ENCODE results near the gene VAMP2. TPM values are rescaled to one million over a fixed set of nuclear protein-coding genes. Genes with fewer than 3 reads are reported as not detected.

VAMP2 gene
- total RNA-seq, 2 experiments from 2014 or later = 26.3 to 26.6 TPM

DNA sequence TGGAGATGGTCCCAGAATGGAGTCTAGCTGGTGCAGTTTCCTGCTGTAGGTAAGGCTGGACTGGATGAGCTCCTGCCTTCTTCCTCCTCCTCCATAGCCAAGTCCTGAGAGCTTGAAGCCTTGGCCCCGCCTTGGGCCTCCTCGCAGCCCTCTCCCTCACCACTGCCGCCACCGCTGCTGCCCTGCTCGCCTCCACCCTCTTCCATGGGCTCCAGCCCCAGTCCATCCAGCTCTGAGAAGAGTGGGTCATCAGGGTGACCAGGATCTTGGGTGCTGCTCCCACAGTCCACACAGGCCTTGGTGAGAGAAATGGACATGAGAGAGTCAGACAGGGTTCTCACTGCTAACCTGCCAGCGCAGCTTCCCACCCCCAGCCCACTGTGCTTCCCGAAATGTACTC is 21.7 kb downstream of the VAMP2 start:
- CTCF ChIA-PET = interaction anchor here (0.8 to 1.2 kb wide), 3 partner anchors 9 to 67 kb away, joined by 3 read pairs; no protein-coding TSS in a partner anchor
- POLR2A ChIA-PET = interaction anchor here (1.4 kb wide), 1 partner anchor 12 kb away, joined by 4 read pairs; no protein-coding TSS in a partner anchor

DNA sequence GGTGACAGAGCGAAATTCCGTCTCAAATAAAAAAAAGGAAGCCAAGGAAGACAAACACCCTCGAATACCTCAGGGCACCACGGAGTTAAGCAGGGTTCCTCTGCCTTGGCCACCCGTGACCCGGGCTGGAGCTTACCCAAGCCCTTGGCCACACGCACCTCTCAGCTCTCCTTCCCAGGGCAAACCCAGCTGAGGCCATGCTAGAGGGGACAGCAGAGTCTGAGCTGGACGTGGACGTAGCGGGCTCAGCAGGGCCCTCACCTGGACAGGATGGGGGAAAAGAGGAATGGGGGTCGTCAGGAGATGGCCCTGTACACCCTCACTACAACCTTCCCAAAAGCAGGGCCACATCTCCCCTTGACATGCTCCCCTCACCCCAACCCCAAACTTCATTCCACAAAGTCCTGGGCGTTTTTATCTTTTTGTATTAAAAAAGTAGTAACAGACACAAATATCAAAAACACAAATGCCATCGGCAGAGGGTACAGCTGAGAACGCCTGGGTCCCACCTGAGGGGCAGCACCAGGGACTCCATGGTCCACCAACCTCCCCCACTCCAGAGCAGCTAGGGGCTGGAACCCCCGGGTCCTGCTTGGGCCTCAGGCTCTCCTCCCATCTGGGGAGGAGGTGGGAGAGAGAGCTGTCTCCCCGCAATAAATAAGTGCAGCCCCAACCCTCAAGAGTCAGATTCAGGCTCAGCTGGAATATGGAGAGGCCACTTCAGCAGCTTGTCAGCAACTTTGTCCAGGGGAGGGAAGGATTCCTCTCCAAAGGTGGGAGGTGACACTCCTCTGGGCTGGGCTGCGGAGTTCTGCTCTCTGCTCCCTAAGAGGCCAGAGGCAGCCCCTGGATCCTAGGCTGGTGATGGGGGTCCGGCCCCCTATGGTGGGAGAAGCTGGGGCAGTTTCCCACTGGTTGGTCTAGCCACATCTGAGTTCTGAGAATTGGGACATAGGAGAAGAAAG is 22.4 kb downstream of the VAMP2 start:
- ChIA-PET POLR2A (interaction anchor here (1.1 to 1.4 kb wide), 5 partner anchors 8 to 108 kb away, joined by 3 to 7 read pairs (median 4); partner anchors contain the start of genes CTC1 and PER1), CTCF (interaction anchor here (0.8 to 4.2 kb wide), 10 partner anchors 10 to 225 kb away, joined by 3 to 39 read pairs (median 10); partner anchors contain the start of genes ALOXE3, HES7, PER1 and RNF227)

DNA sequence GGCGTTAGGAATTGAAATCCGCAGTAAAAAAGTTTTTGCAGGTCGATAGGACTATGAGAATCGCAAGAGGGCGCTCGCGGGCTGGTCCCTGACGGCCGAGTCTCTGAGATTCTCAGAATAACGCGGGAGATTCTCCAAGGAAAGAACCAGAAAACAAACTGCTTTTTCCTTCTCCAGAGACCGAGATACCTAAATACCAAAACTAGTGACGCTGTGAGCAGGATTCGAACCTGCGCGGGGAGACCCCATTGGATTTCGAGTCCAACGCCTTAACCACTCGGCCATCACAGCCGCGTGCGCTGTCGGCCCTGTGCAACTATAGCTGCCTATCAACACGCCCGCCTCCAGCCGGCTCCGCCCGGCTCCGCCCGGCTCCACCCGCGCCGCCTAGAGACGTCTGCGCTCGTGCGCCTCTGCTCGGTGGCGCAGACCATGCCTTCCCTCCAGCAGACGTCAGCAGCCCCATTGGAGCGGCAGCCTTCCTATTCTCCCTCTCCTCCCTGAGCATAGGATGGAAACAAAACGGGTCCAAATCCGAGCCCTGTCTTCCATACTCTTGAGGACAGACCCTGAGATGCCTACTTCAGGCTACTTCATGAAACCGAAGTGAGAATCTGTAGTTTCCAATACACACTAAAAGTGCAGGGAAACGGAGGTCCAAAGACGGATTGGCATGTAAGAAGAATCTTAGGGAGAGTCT is 23.9 kb downstream of the VAMP2 start:
- ChIA-PET CTCF (interaction anchor here (0.7 to 4.2 kb wide), 18 partner anchors 9 to 803 kb away, joined by 3 to 39 read pairs (median 6); partner anchors contain the start of genes ACAP1, ALOXE3, BORCS6 and CTC1), POLR2A (interaction anchor here (0.5 to 1.5 kb wide), 9 partner anchors 9 to 109 kb away, joined by 3 to 12 read pairs (median 5); partner anchors contain the start of genes CTC1 and PER1)

DNA sequence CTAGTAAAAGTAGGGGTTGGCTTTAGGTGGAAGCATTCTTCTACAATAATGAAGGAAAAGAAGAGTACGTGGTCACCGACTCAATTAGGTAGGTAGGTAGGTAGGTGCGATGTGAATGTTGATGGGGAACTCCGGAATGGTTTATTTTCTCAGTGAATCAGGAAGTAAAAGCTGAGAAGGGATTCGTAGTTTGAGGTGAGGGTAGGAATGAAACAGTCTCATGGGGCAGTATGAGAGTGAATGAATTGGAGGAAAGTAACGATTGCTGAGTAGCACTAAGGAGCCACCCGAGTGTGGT is 24.4 kb downstream of the VAMP2 start:
- POLR2A ChIA-PET = interaction anchor here (0.6 to 1.5 kb wide), 6 partner anchors 9 to 85 kb away, joined by 3 to 12 read pairs (median 4); no protein-coding TSS in a partner anchor
- CTCF ChIA-PET = interaction anchor here (1.0 to 4.2 kb wide), 17 partner anchors 11 to 802 kb away, joined by 3 to 39 read pairs (median 6); partner anchors contain the start of genes ACAP1, ALOXE3, BORCS6 and CTC1

- CTCF ChIA-PET = interaction anchor here (0.9 to 4.2 kb wide), 16 partner anchors 9 to 802 kb away, joined by 3 to 39 read pairs (median 7); partner anchors contain the start of genes ACAP1, ALOXE3, HES7 and PER1
These were observed 24.9 kb downstream of the VAMP2 start for GRCh38 chr17:8137645-8138373.

DNA sequence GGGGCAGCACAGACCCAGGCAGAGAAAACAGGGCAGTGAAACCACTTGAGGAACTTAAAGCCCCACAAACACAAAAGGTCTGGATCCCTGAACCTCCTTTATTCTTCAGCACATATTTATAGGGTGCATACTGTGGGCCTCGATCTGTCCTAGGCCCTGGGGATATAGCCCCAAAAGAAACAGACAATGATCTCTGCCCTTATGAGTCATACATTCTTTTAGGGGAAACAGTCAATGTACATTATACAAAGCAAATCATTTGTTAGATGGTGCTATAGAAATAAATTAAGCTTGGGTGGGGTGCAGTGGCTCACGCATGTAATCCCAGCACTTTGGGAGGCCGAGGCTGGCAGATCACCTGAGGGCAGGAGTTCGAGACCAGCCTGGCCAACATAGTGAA is 28.8 kb downstream of the VAMP2 start:
- ChIA-PET POLR2A (no interaction called here), CTCF (interaction anchor here (0.7 to 1.1 kb wide), 4 partner anchors 13 to 40 kb away, joined by 3 to 4 read pairs (median 3); no protein-coding TSS in a partner anchor)

More at GRCh38 chr17:8137645-8138373, 24.9 kb downstream of the VAMP2 start:
- POLR2A ChIA-PET = interaction anchor here (0.6 to 1.5 kb wide), 7 partner anchors 9 to 110 kb away, joined by 3 to 12 read pairs (median 5); partner anchors contain the start of gene CTC1

GRCh38 chr17:8133399-8133798 is 29.3 kb downstream of the VAMP2 start:
- POLR2A ChIA-PET = no interaction called here
- CTCF ChIA-PET = interaction anchor here (0.7 to 1.5 kb wide), 3 partner anchors 17 to 54 kb away, joined by 3 to 5 read pairs (median 4); no protein-coding TSS in a partner anchor

GRCh38 chr17:8131844-8132441 is 30.8 kb downstream of the VAMP2 start:
- CTCF ChIA-PET = interaction anchor here (0.7 to 1.5 kb wide), 3 partner anchors 12 to 169 kb away, joined by 3 to 5 read pairs (median 4); no protein-coding TSS in a partner anchor
- POLR2A ChIA-PET = interaction anchor here (0.6 kb wide), 1 partner anchor 67 kb away, joined by 6 read pairs; no protein-coding TSS in a partner anchor

GRCh38 chr17:8128125-8128784 is 34.5 kb downstream of the VAMP2 start:
- CTCF ChIA-PET = interaction anchor here (1.4 kb wide), 1 partner anchor 9 kb away, joined by 3 read pairs; no protein-coding TSS in a partner anchor

DNA sequence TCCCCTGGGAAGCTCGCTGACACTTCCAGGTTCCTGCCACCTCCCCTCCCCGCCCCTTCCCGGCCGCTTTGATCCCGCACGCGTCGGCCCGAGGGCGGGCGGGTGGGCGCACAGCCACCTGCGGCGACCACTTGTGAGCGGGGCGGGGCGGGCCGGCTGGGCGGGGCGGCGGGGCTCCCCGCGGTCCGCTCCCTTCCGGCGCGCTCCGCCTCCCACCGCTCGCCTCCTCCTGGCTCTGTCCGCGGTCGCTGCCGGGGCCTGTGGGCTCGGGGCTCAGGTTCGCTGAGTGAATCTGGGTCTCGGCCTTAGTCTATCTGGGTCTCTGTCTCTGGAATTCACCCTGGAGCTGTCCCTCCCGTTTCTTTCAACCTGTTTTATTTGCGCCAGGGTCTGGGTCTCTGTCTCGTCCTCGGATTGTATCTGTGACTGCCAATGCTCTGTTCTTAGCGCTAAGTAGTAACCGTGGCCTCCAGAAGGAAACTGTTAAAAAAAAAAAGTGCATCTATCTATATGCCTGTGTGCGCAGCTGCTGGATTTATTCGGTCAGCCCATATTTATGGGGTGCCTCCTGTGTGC is 36.2 kb downstream of the VAMP2 start:
- ChIA-PET CTCF (interaction anchor here (0.6 to 1.7 kb wide), 8 partner anchors 8 to 48 kb away, joined by 3 to 8 read pairs (median 3); no protein-coding TSS in a partner anchor), POLR2A (interaction anchor here (0.6 to 0.8 kb wide), 2 partner anchors 47 to 112 kb away, joined by 3 to 4 read pairs; no protein-coding TSS in a partner anchor)

More at GRCh38 chr17:8128125-8128784, 34.5 kb downstream of the VAMP2 start:
- POLR2A ChIA-PET = interaction anchor here (0.7 kb wide), 1 partner anchor 10 kb away, joined by 3 read pairs; no protein-coding TSS in a partner anchor

DNA sequence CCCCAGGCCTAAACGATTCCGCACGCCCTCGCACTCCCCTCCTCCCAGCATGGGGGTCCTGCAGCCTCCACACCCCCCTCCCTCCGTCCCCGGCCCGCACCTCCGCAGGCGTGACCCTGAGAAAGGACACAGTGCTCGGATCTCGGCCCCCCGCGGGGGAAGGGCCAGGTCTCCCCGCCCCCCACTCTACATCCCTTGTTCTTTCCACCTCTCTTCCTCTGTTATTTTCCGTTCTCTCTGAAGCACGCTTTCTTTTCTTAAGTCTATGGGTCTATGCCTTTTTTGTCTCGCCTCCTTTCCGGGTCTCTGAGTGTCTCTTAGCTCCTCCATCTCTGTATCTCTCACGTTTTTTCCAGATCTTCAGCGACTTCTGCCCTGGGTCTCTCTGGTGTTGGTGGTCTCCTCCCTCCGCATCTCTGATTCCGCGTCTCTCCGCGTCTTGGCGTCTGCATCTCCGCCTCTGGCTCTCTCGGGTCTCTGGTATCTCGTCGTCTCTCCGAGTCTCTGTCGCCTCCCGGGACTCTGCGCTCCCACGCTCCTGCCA is 36.7 kb downstream of the VAMP2 start:
- POLR2A ChIA-PET = no interaction called here
- CTCF ChIA-PET = interaction anchor here (1.0 to 1.7 kb wide), 2 partner anchors 33 to 38 kb away, joined by 3 to 8 read pairs; no protein-coding TSS in a partner anchor

DNA sequence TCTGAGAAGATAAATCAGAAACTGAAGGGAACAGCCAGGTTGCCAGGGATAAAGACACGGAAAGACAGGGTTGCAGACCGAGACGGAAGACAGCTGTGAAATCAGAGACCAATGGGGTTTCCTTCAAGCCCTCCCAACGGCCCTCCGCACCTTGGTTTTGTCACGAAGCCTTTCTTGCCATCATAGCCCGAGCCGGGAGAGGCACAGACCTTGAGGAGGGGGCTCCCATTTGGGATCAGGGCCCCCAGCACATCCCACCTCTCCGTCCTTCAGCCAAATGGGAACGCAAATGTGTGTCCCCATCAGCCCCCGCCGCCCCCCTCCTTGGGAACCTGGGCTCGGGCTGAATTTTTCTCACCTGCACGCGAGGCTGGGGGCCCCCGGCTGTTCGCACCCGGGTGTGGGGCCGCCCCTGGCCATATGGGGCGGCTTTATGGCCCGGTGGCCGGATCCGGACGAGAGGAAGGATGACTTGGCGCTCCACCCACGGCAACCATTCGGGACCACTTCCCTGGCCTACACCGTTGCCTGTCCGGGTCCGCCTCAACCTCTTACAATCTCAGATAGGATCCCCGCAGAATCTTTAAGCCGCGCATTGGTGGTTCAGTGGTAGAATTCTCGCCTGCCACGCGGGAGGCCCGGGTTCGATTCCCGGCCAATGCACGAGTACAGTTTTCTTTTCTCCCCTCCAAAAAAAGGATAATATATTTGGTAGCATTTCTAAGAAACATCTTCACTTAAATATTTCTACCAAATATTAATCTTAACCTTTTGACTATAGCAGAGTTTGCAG is 37.4 kb downstream of the VAMP2 start:
- POLR2A ChIA-PET = interaction anchor here (3.3 kb wide), 1 partner anchor 48 kb away, joined by 12 read pairs; no protein-coding TSS in a partner anchor

GRCh38 chr17:8124350-8125153 is 38.2 kb downstream of the VAMP2 start:
- POLR2A ChIA-PET = interaction anchor here (0.6 to 3.3 kb wide), 4 partner anchors 28 to 194 kb away, joined by 4 to 12 read pairs (median 6); partner anchors contain the start of gene PER1

More for the DNA sequence above, 37.4 kb downstream of the VAMP2 start:
- CTCF ChIA-PET = interaction anchor here (1.0 to 4.3 kb wide), 5 partner anchors 13 to 96 kb away, joined by 3 to 39 read pairs (median 6); no protein-coding TSS in a partner anchor

DNA sequence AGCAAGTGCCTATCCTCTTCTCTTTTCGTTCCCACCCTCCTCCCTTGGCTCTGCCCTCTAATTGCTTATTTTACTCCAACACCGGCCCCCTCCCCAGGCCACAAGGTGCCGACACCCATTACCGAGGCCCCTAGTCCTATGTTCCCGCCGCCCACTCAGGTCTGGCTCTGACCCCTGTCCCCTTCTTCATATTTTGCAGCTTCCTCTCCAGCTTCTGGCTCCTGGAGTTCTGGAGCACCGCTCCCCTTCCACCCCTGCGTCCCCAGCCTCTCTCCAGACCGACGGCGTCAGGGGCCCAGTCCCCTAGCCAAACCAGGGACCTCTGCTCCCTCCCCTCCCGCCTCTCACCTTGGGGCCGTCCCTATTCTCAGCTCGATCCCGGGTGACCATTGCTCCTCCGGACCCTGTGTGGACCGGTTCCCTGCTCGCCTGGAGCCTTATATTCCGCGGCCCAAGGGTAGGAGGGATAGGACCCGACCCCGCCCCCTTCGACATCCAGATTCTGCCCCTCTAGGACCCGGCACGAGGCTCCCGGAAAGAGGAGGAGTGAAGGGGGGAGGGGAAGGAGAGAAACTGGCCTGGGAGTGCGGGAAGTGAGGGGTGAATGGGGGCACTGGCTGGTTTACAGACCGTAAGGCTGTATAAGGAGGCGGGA is 38.9 kb downstream of the VAMP2 start, which contains the start of gene HES7:
TSS of gene HES7 (minus strand) at position 412 of the 655 bp plus-strand sequence. CDS start at position 390, 22 bp downstream.
- CTCF ChIA-PET = interaction anchor here (0.9 to 4.3 kb wide), 6 partner anchors 14 to 98 kb away, joined by 3 to 39 read pairs (median 6); no protein-coding TSS in a partner anchor
- POLR2A ChIA-PET = interaction anchor here (0.6 to 3.3 kb wide), 5 partner anchors 29 to 193 kb away, joined by 3 to 12 read pairs (median 6); partner anchors contain the start of genes PER1 and RANGRF

More at GRCh38 chr17:8124350-8125153, 38.2 kb downstream of the VAMP2 start:
- CTCF ChIA-PET = interaction anchor here (1.7 to 4.3 kb wide), 3 partner anchors 14 to 97 kb away, joined by 4 to 39 read pairs (median 6); no protein-coding TSS in a partner anchor

Measured in activated CD8-positive, alpha-beta memory T cell treated with anti-CD3 and anti-CD28 coated beads for 36 hours (primary cell).